IPS-NIHi11 (cell line): ENCODE measurements around the gene MORC2.

Experiments used
- DNase-seq: peaks from one replicate; pipeline ENCODE4 v3.0.0; 2012; ENCODE audit warnings: mixed read lengths, low spot score

Gene MORC2

GRCh38 chr22:30889268-30889995 lies 79.1 kb downstream of the MORC2 start:
- DNase-seq = no peak

- DNase-seq = no peak
Observed at GRCh38 chr22:30887861-30888260, 80.7 kb downstream of the MORC2 start.

GRCh38 chr22:30887453-30887852 lies 81.1 kb downstream of the MORC2 start:
- no peak for DNase-seq

- DNase-seq = no peak
Observed at GRCh38 chr22:30885591-30885990, 83.0 kb downstream of the MORC2 start.

- DNase-seq = no peak
Observed at GRCh38 chr22:30885001-30885366, 83.6 kb downstream of the MORC2 start.

GRCh38 chr22:30884211-30885000 lies 84.2 kb downstream of the MORC2 start:
- no peak for DNase-seq

GRCh38 chr22:30883586-30884145 lies 84.9 kb downstream of the MORC2 start:
- DNase-seq = no peak

- no peak for DNase-seq
Observed at GRCh38 chr22:30882974-30883533, 85.5 kb downstream of the MORC2 start.

- no peak for DNase-seq
Observed at GRCh38 chr22:30882184-30882717, 86.3 kb downstream of the MORC2 start.

- DNase-seq = peak; percentile 65
Observed at GRCh38 chr22:30881361-30882183, 87.0 kb downstream of the MORC2 start.

GRCh38 chr22:30880847-30881246 lies 87.7 kb downstream of the MORC2 start:
- no peak for DNase-seq

GRCh38 chr22:30880181-30880601 lies 88.4 kb downstream of the MORC2 start:
- no peak for DNase-seq

GRCh38 chr22:30879415-30879797 lies 89.2 kb downstream of the MORC2 start:
- DNase-seq = no peak

- DNase-seq = no peak
Observed at GRCh38 chr22:30878516-30879414, 89.8 kb downstream of the MORC2 start.

- no peak for DNase-seq
Observed at GRCh38 chr22:30877662-30878515, 90.7 kb downstream of the MORC2 start.

- DNase-seq = peak; percentile 14
Observed at GRCh38 chr22:30876915-30877553, 91.5 kb downstream of the MORC2 start.

- DNase-seq = peak; percentile 8
Observed at GRCh38 chr22:30876221-30876751, 92.3 kb downstream of the MORC2 start.

GRCh38 chr22:30875481-30876215 lies 92.9 kb downstream of the MORC2 start:
- DNase-seq = peak; percentile 2
